Measurements from ENCODE around the gene TMEM132D. TPM values are rescaled to one million over a fixed set of nuclear protein-coding genes. Genes with fewer than 3 reads are reported as not detected.

TMEM132D gene
- total RNA-seq, 1 donor: not detected

- no peak overlapping the region for H2AFZ ChIP-seq (ENCODE audit: low read length)
- H3K79me2 ChIP-seq (ENCODE audit: insufficient read depth, low read length): no peaks in the 10 kb centered on the region
- H3K9me3 ChIP-seq (ENCODE audit: low read depth, low read length): peaks cover 6% of the 10 kb centered on the region
- H4K20me1 ChIP-seq (ENCODE audit: insufficient read depth, low read length): no peaks in the 10 kb centered on the region
- no peaks in the 10 kb centered on the region for H3K4me1 ChIP-seq (ENCODE audit: insufficient read depth, low read length)
- no peak overlapping the region for H3K27ac ChIP-seq (ENCODE audit: low read depth, low read length)
- DNase-seq (ENCODE audit: insufficient read length, low spot score, missing footprints): no peak
- no peaks in the 10 kb centered on the region for H3K36me3 ChIP-seq (ENCODE audit: insufficient read depth, low read length)
- no peak overlapping the region for H3K4me2 ChIP-seq (ENCODE audit: insufficient read depth, low read length)
- H3K4me3 ChIP-seq (ENCODE audit: insufficient read depth, low read length): no peak overlapping the region
- H3K27me3 ChIP-seq (ENCODE audit: insufficient read depth, low read length): no peaks in the 10 kb centered on the region
- TF ChIP-seq, protein P1, sequence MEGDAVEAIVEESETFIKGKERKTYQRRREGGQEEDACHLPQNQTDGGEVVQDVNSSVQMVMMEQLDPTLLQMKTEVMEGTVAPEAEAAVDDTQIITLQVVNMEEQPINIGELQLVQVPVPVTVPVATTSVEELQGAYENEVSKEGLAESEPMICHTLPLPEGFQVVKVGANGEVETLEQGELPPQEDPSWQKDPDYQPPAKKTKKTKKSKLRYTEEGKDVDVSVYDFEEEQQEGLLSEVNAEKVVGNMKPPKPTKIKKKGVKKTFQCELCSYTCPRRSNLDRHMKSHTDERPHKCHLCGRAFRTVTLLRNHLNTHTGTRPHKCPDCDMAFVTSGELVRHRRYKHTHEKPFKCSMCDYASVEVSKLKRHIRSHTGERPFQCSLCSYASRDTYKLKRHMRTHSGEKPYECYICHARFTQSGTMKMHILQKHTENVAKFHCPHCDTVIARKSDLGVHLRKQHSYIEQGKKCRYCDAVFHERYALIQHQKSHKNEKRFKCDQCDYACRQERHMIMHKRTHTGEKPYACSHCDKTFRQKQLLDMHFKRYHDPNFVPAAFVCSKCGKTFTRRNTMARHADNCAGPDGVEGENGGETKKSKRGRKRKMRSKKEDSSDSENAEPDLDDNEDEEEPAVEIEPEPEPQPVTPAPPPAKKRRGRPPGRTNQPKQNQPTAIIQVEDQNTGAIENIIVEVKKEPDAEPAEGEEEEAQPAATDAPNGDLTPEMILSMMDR (IDR thresholded peaks at IDR 0.05; ENCODE audit: extremely low read depth, low read depth, low read length): no peak
Measured at GRCh38 chr12:129753586-129753985, 150.2 kb downstream of the TMEM132D start.

DNA sequence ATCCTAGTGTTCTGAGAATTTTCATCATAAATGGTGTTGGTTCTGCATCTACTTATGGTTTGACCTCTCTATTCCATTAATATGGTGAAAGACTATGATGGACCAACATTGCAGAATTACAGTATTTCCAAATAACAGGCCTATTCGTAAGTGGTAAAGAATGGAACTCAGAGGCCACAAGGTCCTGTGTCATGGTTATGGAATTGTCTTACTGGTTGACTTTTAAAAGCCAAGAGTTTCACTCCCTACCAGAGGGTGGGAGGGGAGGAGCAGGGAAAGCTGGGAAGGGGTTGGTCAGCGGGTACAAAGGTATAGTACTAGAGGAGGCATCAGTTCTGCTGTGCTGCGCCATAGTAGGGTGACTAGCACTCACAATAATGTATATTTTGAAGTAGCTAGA lies 153.4 kb downstream of the TMEM132D start:
- Histone ChIP-seq H4K20me1 (ENCODE audit: insufficient read depth, low read length) (no peaks in the 10 kb centered on the region), H3K27me3 (ENCODE audit: insufficient read depth, low read length) (no peaks in the 10 kb centered on the region), H3K4me1 (ENCODE audit: insufficient read depth, low read length) (no peaks in the 10 kb centered on the region), H3K4me3 (ENCODE audit: insufficient read depth, low read length) (no peak overlapping the region), H3K9me3 (ENCODE audit: low read depth, low read length) (peaks cover 8% of the 10 kb centered on the region), H2AFZ (ENCODE audit: low read length) (no peak overlapping the region), H3K36me3 (ENCODE audit: insufficient read depth, low read length) (no peaks in the 10 kb centered on the region), H3K79me2 (ENCODE audit: insufficient read depth, low read length) (no peaks in the 10 kb centered on the region), H3K27ac (ENCODE audit: low read depth, low read length) (no peak overlapping the region), H3K4me2 (ENCODE audit: insufficient read depth, low read length) (no peak overlapping the region)
- no peak for DNase-seq (ENCODE audit: insufficient read length, low spot score, missing footprints)
- TF ChIP-seq, protein P1 (IDR thresholded peaks at IDR 0.05; ENCODE audit: extremely low read depth, low read depth, low read length): no peak

GRCh38 chr12:129746318-129746717 lies 157.5 kb downstream of the TMEM132D start:
- TF ChIP-seq, protein P1 (IDR thresholded peaks at IDR 0.05; ENCODE audit: extremely low read depth, low read depth, low read length): no peak
- H3K4me3 ChIP-seq (ENCODE audit: insufficient read depth, low read length): no peak overlapping the region
- no peak overlapping the region for H3K27ac ChIP-seq (ENCODE audit: low read depth, low read length)
- H3K9me3 ChIP-seq (ENCODE audit: low read depth, low read length): peaks cover 9% of the 10 kb centered on the region
- H4K20me1 ChIP-seq (ENCODE audit: insufficient read depth, low read length): no peaks in the 10 kb centered on the region
- no peaks in the 10 kb centered on the region for H3K36me3 ChIP-seq (ENCODE audit: insufficient read depth, low read length)
- H2AFZ ChIP-seq (ENCODE audit: low read length): no peak overlapping the region
- H3K79me2 ChIP-seq (ENCODE audit: insufficient read depth, low read length): no peaks in the 10 kb centered on the region
- DNase-seq (ENCODE audit: insufficient read length, low spot score, missing footprints): no peak
- H3K4me2 ChIP-seq (ENCODE audit: insufficient read depth, low read length): no peak overlapping the region
- H3K4me1 ChIP-seq (ENCODE audit: insufficient read depth, low read length): no peaks in the 10 kb centered on the region
- H3K27me3 ChIP-seq (ENCODE audit: insufficient read depth, low read length): no peaks in the 10 kb centered on the region

DNA sequence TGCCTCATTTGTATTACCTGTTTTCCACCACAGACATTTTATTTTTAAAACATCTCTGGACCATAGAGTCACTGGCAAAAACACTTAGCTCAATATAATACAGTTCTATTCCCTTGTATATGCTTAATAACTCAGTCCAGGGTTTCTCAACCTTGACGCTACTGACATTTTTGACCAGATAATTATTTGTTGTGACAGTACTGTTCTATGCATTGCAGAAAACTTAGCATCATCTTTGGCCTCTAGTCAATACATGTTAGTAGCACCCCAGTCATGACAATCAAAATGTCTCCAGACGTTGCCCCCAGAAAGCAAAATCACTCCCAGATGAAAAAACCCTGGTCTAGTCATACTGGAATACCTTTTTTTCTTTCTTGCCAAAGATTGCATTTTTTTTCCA lies 174.7 kb downstream of the TMEM132D start:
- Histone ChIP-seq H3K4me2 (ENCODE audit: insufficient read depth, low read length) (no peak overlapping the region), H3K27me3 (ENCODE audit: insufficient read depth, low read length) (no peaks in the 10 kb centered on the region), H3K27ac (ENCODE audit: low read depth, low read length) (no peak overlapping the region), H3K79me2 (ENCODE audit: insufficient read depth, low read length) (no peaks in the 10 kb centered on the region), H3K36me3 (ENCODE audit: insufficient read depth, low read length) (no peaks in the 10 kb centered on the region), H3K4me1 (ENCODE audit: insufficient read depth, low read length) (no peaks in the 10 kb centered on the region), H2AFZ (ENCODE audit: low read length) (no peak overlapping the region), H3K4me3 (ENCODE audit: insufficient read depth, low read length) (no peak overlapping the region), H3K9me3 (ENCODE audit: low read depth, low read length) (peaks cover 5% of the 10 kb centered on the region), H4K20me1 (ENCODE audit: insufficient read depth, low read length) (no peaks in the 10 kb centered on the region)
- no peak for DNase-seq (ENCODE audit: insufficient read length, low spot score, missing footprints)
- TF ChIP-seq, protein P1 (IDR thresholded peaks at IDR 0.05; ENCODE audit: extremely low read depth, low read depth, low read length): no peak

Data from osteoblast (primary cell).